Measurements from ENCODE around the gene SNX20.

SNX20 gene

DNA sequence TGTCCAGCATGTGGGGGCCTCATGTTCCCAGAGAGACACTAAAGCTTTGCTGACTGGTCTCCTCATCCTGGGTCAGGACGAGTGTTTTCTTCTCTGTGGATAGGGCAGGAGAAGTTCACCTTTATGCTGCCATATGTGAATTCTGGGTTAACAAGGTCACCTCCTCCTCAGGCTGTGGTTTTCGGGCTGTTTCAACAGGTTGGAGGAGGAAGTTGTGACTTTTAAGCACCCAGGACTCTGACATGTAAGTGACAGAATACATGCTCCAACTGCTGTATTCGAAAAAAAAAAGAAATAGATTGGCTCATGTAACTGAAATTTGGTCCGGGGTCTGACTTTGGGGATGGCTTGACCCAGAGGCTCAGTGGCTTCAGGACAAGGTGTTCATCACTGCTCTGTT lies 54.2 kb downstream of the SNX20 start:
- H3K56ac ChIP-seq (ENCODE audit: low read length): no peak overlapping the region
- no peak overlapping the region for H3K4me2 ChIP-seq (ENCODE audit: low read length)
- no peaks in the 10 kb centered on the region for H3K27me3 ChIP-seq (ENCODE audit: insufficient read depth, low read length, poor library complexity)
- no peaks in the 10 kb centered on the region for H3K79me2 ChIP-seq (ENCODE audit: control insufficient read depth, insufficient read depth, low read length)
- DNase-seq: no peak
- WGBS (ENCODE audit: extremely low coverage, insufficient coverage, low lambda C conversion rate): no CpG with 5 or more reads among the region's 4 CpGs
- no peak overlapping the region for H3K18ac ChIP-seq (ENCODE audit: low read length)
- H3K36me3 ChIP-seq (ENCODE audit: control insufficient read depth, insufficient read depth, low read length): peaks cover 2% of the 10 kb centered on the region
- H3K27ac ChIP-seq (ENCODE audit: low read depth, low read length): no peak overlapping the region
- H3K4me1 ChIP-seq (ENCODE audit: control insufficient read depth, low read depth, low read length): no peaks in the 10 kb centered on the region
- no peak overlapping the region for H4K5ac ChIP-seq (ENCODE audit: low read length)
- no peak overlapping the region for H2BK5ac ChIP-seq (ENCODE audit: low read length)
- no peak overlapping the region for H2AK5ac ChIP-seq (ENCODE audit: low read length)
- H3K23ac ChIP-seq (ENCODE audit: low read length): no peak overlapping the region
- H2BK15ac ChIP-seq (replicated peaks; ENCODE audit: low read depth): no peak overlapping the region
- no peak overlapping the region for H3K4ac ChIP-seq (ENCODE audit: low read depth, low read length)
- H3K9ac ChIP-seq (ENCODE audit: low read length): no peak overlapping the region
- no peak overlapping the region for H4K8ac ChIP-seq (ENCODE audit: low read depth, low read length)
- no peak overlapping the region for H2BK120ac ChIP-seq (ENCODE audit: low read depth, low read length)
- H3K4me3 ChIP-seq (ENCODE audit: low read length): no peak overlapping the region
- no peaks in the 10 kb centered on the region for H3K79me1 ChIP-seq (ENCODE audit: low read length)

DNA sequence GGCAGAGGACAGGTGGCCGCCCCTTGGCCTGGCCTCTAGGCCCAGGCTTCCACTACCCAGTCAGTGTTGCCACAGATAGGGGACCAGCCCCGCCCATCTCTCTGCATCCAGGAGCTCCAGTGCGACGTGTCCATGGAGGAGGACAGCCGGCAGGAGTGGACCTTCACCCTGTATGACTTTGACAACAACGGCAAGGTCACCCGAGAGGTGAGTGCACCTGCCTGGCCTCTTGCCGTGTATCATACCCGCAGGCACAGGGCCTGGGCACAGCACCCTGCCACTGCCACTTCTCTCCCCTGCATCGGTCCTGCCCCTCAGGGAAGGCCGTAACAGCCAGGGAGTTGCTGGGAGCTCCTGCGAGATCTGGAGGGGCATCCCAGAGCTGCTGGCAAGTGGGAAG lies 55.7 kb downstream of the SNX20 start:
- no peak overlapping the region for H2BK120ac ChIP-seq (ENCODE audit: low read depth, low read length)
- WGBS (ENCODE audit: extremely low coverage, insufficient coverage, low lambda C conversion rate): no CpG with 5 or more reads among the region's 12 CpGs
- H3K9ac ChIP-seq (ENCODE audit: low read length): no peak overlapping the region
- H2BK15ac ChIP-seq (replicated peaks; ENCODE audit: low read depth): no peak overlapping the region
- H3K18ac ChIP-seq (ENCODE audit: low read length): no peak overlapping the region
- H4K5ac ChIP-seq (ENCODE audit: low read length): no peak overlapping the region
- H2BK5ac ChIP-seq (ENCODE audit: low read length): no peak overlapping the region
- no peak overlapping the region for H3K4ac ChIP-seq (ENCODE audit: low read depth, low read length)
- no peak overlapping the region for H2AK5ac ChIP-seq (ENCODE audit: low read length)
- peaks cover 2% of the 10 kb centered on the region for H3K36me3 ChIP-seq (ENCODE audit: control insufficient read depth, insufficient read depth, low read length)
- peaks cover 1% of the 10 kb centered on the region for H3K79me1 ChIP-seq (ENCODE audit: low read length)
- DNase-seq: no peak
- H3K4me2 ChIP-seq (ENCODE audit: low read length): no peak overlapping the region
- H3K23ac ChIP-seq (ENCODE audit: low read length): no peak overlapping the region
- H3K56ac ChIP-seq (ENCODE audit: low read length): no peak overlapping the region
- no peaks in the 10 kb centered on the region for H3K4me1 ChIP-seq (ENCODE audit: control insufficient read depth, low read depth, low read length)
- no peak overlapping the region for H3K4me3 ChIP-seq (ENCODE audit: low read length)
- H4K8ac ChIP-seq (ENCODE audit: low read depth, low read length): no peak overlapping the region
- no peaks in the 10 kb centered on the region for H3K79me2 ChIP-seq (ENCODE audit: control insufficient read depth, insufficient read depth, low read length)
- no peaks in the 10 kb centered on the region for H3K27me3 ChIP-seq (ENCODE audit: insufficient read depth, low read length, poor library complexity)
- no peak overlapping the region for H3K27ac ChIP-seq (ENCODE audit: low read depth, low read length)

GRCh38 chr16:50624449-50624970 lies 56.6 kb downstream of the SNX20 start:
- H4K8ac ChIP-seq (ENCODE audit: low read depth, low read length): no peak overlapping the region
- no peaks in the 10 kb centered on the region for H3K4me1 ChIP-seq (ENCODE audit: control insufficient read depth, low read depth, low read length)
- DNase-seq: no peak
- no peak overlapping the region for H3K4ac ChIP-seq (ENCODE audit: low read depth, low read length)
- peaks cover 2% of the 10 kb centered on the region for H3K36me3 ChIP-seq (ENCODE audit: control insufficient read depth, insufficient read depth, low read length)
- H3K4me3 ChIP-seq (ENCODE audit: low read length): no peak overlapping the region
- H3K56ac ChIP-seq (ENCODE audit: low read length): no peak overlapping the region
- no peak overlapping the region for H2BK120ac ChIP-seq (ENCODE audit: low read depth, low read length)
- no CpG with 5 or more reads among the region's 8 CpGs for WGBS (ENCODE audit: extremely low coverage, insufficient coverage, low lambda C conversion rate)
- H3K79me2 ChIP-seq (ENCODE audit: control insufficient read depth, insufficient read depth, low read length): no peaks in the 10 kb centered on the region
- no peak overlapping the region for H2BK15ac ChIP-seq (replicated peaks; ENCODE audit: low read depth)
- H4K5ac ChIP-seq (ENCODE audit: low read length): no peak overlapping the region
- H2AK5ac ChIP-seq (ENCODE audit: low read length): no peak overlapping the region
- no peak overlapping the region for H3K9ac ChIP-seq (ENCODE audit: low read length)
- H3K23ac ChIP-seq (ENCODE audit: low read length): no peak overlapping the region
- no peaks in the 10 kb centered on the region for H3K27me3 ChIP-seq (ENCODE audit: insufficient read depth, low read length, poor library complexity)
- no peak overlapping the region for H3K27ac ChIP-seq (ENCODE audit: low read depth, low read length)
- H3K18ac ChIP-seq (ENCODE audit: low read length): no peak overlapping the region
- peaks cover 1% of the 10 kb centered on the region for H3K79me1 ChIP-seq (ENCODE audit: low read length)
- H2BK5ac ChIP-seq (ENCODE audit: low read length): no peak overlapping the region
- no peak overlapping the region for H3K4me2 ChIP-seq (ENCODE audit: low read length)

DNA sequence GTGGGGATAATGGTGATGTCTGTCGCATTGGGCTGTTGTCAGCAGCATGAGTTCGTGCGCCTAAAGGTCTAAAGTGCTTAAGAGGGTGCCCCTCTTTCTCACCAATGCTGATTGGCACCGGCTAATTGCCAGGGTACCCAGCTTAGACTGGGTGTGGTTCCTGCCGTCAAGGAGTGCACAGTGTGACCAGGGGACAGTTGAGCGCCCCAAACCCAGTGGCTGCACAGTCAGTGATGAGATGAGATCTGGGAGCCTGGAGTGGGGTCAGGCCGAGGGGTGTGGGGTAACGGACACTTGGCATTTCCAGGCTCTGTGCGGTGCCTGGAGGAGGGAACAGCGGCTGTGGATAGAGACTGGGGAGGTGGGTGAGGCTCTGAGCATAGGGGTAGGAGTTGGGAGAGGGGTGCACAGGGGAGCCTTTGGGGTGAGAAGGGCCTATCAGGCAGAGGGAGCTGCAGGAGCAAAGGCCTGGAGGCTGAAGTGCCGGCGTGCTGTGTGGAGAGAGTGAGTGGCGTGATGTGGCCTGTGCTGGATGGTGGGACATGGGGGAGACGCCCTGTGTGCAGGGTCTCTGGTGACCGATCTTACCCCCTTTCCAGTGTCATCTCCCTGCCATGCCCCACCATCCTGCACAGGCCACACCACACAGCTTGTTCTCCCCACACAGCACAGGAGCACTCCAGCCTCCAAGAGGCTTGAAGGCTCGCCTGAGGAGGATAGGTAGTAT lies 58.3 kb downstream of the SNX20 start:
- H2BK120ac ChIP-seq (ENCODE audit: low read depth, low read length): no peak overlapping the region
- H3K4me1 ChIP-seq (ENCODE audit: control insufficient read depth, low read depth, low read length): no peaks in the 10 kb centered on the region
- no peak overlapping the region for H3K23ac ChIP-seq (ENCODE audit: low read length)
- no peak overlapping the region for H2AK5ac ChIP-seq (ENCODE audit: low read length)
- no peak overlapping the region for H3K27ac ChIP-seq (ENCODE audit: low read depth, low read length)
- WGBS (ENCODE audit: extremely low coverage, insufficient coverage, low lambda C conversion rate): no CpG with 5 or more reads among the region's 16 CpGs
- no peak overlapping the region for H2BK15ac ChIP-seq (replicated peaks; ENCODE audit: low read depth)
- H3K36me3 ChIP-seq (ENCODE audit: control insufficient read depth, insufficient read depth, low read length): no peaks in the 10 kb centered on the region
- peaks cover 1% of the 10 kb centered on the region for H3K79me1 ChIP-seq (ENCODE audit: low read length)
- H3K18ac ChIP-seq (ENCODE audit: low read length): no peak overlapping the region
- no peak overlapping the region for H3K4me2 ChIP-seq (ENCODE audit: low read length)
- no peak overlapping the region for H2BK5ac ChIP-seq (ENCODE audit: low read length)
- no peak overlapping the region for H4K5ac ChIP-seq (ENCODE audit: low read length)
- no peaks in the 10 kb centered on the region for H3K27me3 ChIP-seq (ENCODE audit: insufficient read depth, low read length, poor library complexity)
- H3K4ac ChIP-seq (ENCODE audit: low read depth, low read length): no peak overlapping the region
- no peaks in the 10 kb centered on the region for H3K79me2 ChIP-seq (ENCODE audit: control insufficient read depth, insufficient read depth, low read length)
- no peak overlapping the region for H3K4me3 ChIP-seq (ENCODE audit: low read length)
- no peak overlapping the region for H4K8ac ChIP-seq (ENCODE audit: low read depth, low read length)
- H3K56ac ChIP-seq (ENCODE audit: low read length): no peak overlapping the region
- no peak overlapping the region for H3K9ac ChIP-seq (ENCODE audit: low read length)
- no peak for DNase-seq

DNA sequence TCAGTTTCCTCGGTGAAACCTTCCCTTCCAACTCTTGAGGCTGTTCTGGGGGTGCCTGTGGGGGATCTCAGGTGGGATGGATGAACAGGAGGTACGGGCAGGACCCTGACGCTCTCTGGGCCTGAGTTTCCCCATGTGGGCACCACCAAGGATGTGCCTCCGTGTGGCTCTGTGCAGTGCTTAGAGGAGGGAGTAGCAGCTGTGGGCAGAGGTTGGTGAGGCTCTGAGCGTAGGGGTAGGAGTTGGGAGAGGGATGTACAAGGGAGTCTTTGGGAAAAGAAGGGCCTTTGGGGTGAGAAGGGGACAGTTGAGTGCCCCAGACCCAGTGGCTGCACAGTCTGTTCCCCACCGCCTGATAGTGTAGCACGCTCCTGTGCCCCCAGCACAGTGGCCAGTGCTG lies 59.1 kb downstream of the SNX20 start:
- no peak overlapping the region for H3K56ac ChIP-seq (ENCODE audit: low read length)
- no peak overlapping the region for H3K4me3 ChIP-seq (ENCODE audit: low read length)
- no peaks in the 10 kb centered on the region for H3K4me1 ChIP-seq (ENCODE audit: control insufficient read depth, low read depth, low read length)
- no peak overlapping the region for H3K18ac ChIP-seq (ENCODE audit: low read length)
- no peak overlapping the region for H3K27ac ChIP-seq (ENCODE audit: low read depth, low read length)
- no peak overlapping the region for H3K4ac ChIP-seq (ENCODE audit: low read depth, low read length)
- H3K23ac ChIP-seq (ENCODE audit: low read length): no peak overlapping the region
- H3K36me3 ChIP-seq (ENCODE audit: control insufficient read depth, insufficient read depth, low read length): no peaks in the 10 kb centered on the region
- H2AK5ac ChIP-seq (ENCODE audit: low read length): no peak overlapping the region
- no peak overlapping the region for H3K9ac ChIP-seq (ENCODE audit: low read length)
- DNase-seq: no peak
- H3K79me1 ChIP-seq (ENCODE audit: low read length): peaks cover 1% of the 10 kb centered on the region
- H2BK5ac ChIP-seq (ENCODE audit: low read length): no peak overlapping the region
- H2BK120ac ChIP-seq (ENCODE audit: low read depth, low read length): no peak overlapping the region
- H3K79me2 ChIP-seq (ENCODE audit: control insufficient read depth, insufficient read depth, low read length): no peaks in the 10 kb centered on the region
- H4K5ac ChIP-seq (ENCODE audit: low read length): no peak overlapping the region
- H2BK15ac ChIP-seq (replicated peaks; ENCODE audit: low read depth): no peak overlapping the region
- H3K4me2 ChIP-seq (ENCODE audit: low read length): no peak overlapping the region
- no CpG with 5 or more reads among the region's 7 CpGs for WGBS (ENCODE audit: extremely low coverage, insufficient coverage, low lambda C conversion rate)
- H3K27me3 ChIP-seq (ENCODE audit: insufficient read depth, low read length, poor library complexity): no peaks in the 10 kb centered on the region
- H4K8ac ChIP-seq (ENCODE audit: low read depth, low read length): no peak overlapping the region

Data from mesendoderm (in vitro differentiated cells).